Keratinocyte (primary cell): ENCODE results near the gene CUX1. TPM values are rescaled to one million over a fixed set of nuclear protein-coding genes. Genes with fewer than 3 reads are reported as not detected.
A peak's percentile ranks its signal among the peaks of the same experiment; 100 is the strongest.

Experiments
- DNase-seq: peaks from one replicate; pipeline ENCODE4 v3.0.0-alpha.2; 2011; ENCODE audit warnings: low read depth, missing footprints, low spot score
- FAIRE-seq: peaks from 2 replicates; lab custom pipeline; 2011; peaks lifted over from hg19 to GRCh38; lab: Jason Lieb, UNC
- H2AFZ ChIP-seq: 2 replicates; pipeline ENCODE4 v1.6.0; 2012; ENCODE audit warnings: low read length, control low read depth, inconsistent platforms; ENCODE audit not compliant: control insufficient read depth
- H3K27ac ChIP-seq: 2 replicates; pipeline ENCODE4 v1.5.1; 2011; ENCODE audit warnings: low read length; ENCODE audit not compliant: control insufficient read depth, insufficient read depth
- H3K27me3 ChIP-seq: 3 replicates; pipeline ENCODE4 v1.6.0; 2011; ENCODE audit warnings: low read length; ENCODE audit not compliant: control insufficient read depth, insufficient read depth; ENCODE audit errors: extremely low read depth
- H3K36me3 ChIP-seq, 2 experiments: 2 replicates in 1 of 2; 3 replicates in 1 of 2; pipeline ENCODE4 v1.5.1; 2011; ENCODE audit warnings: low read length in 2 of 2, mild to moderate bottlenecking in 1 of 2; ENCODE audit not compliant: control insufficient read depth in 2 of 2, insufficient read depth in 2 of 2; ENCODE audit errors: extremely low read depth in 1 of 2
- H3K4me1 ChIP-seq: 3 replicates; pipeline ENCODE4 v1.5.1; 2011; ENCODE audit warnings: low read length; ENCODE audit not compliant: control insufficient read depth, insufficient read depth; ENCODE audit errors: extremely low read depth
- H3K4me2 ChIP-seq: 3 replicates; pipeline ENCODE4 v1.6.0; 2011; ENCODE audit warnings: low read depth, low read length; ENCODE audit not compliant: control insufficient read depth, insufficient read depth; ENCODE audit errors: extremely low read depth
- H3K4me3 ChIP-seq, 3 experiments: fragments of 200-600 bp in 1 of 3; sonication (generic) in 1 of 3; 2 replicates in 2 of 3; 3 replicates in 1 of 3; pipeline ENCODE4 v1.5.1; 2011 to 2016; ENCODE audit warnings: low read length in 3 of 3, mild to moderate bottlenecking in 3 of 3, control low read depth in 2 of 3, inconsistent platforms in 1 of 3, low read depth in 1 of 3, mixed read lengths in 1 of 3, mixed run types in 1 of 3, moderate library complexity in 1 of 3; ENCODE audit not compliant: control insufficient read depth in 2 of 3, insufficient read depth in 2 of 3; ENCODE audit errors: extremely low read depth in 1 of 3
- H3K79me2 ChIP-seq: 2 replicates; pipeline ENCODE4 v1.6.0; 2012; ENCODE audit warnings: low read length; ENCODE audit not compliant: control insufficient read depth, insufficient read depth
- H3K9ac ChIP-seq: 3 replicates; pipeline ENCODE4 v1.6.0; 2011; ENCODE audit warnings: low read length; ENCODE audit not compliant: control insufficient read depth, insufficient read depth; ENCODE audit errors: extremely low read depth
- H3K9me1 ChIP-seq: 3 replicates; pipeline ENCODE4 v1.6.0; 2011; ENCODE audit warnings: low read length; ENCODE audit not compliant: control insufficient read depth, insufficient read depth; ENCODE audit errors: extremely low read depth
- H3K9me3 ChIP-seq: 2 replicates; pipeline ENCODE4 v1.5.1; 2012; ENCODE audit warnings: low read depth, low read length; ENCODE audit not compliant: control insufficient read depth
- H4K20me1 ChIP-seq: 3 replicates; pipeline ENCODE4 v1.6.0; 2011; ENCODE audit warnings: low read length; ENCODE audit not compliant: control insufficient read depth, insufficient read depth; ENCODE audit errors: extremely low read depth
- CTCF ChIP-seq, 3 experiments: IDR thresholded peaks in 1 of 3; conservative IDR thresholded peaks in 1 of 3; optimal IDR thresholded peaks in 1 of 3; 2 replicates in 2 of 3; 3 replicates in 1 of 3; pipeline versions ENCODE3 to v1.5.1; 2011; ENCODE audit warnings: low read length in 3 of 3, mild to moderate bottlenecking in 3 of 3, moderate library complexity in 2 of 3, control low read depth in 1 of 3, inconsistent platforms in 1 of 3; ENCODE audit not compliant: insufficient read depth in 2 of 3; ENCODE audit errors: extremely low read depth in 1 of 3
- EZH2 ChIP-seq: IDR thresholded peaks from one replicate; pipeline ENCODE4 v1.6.1; 2012; ENCODE audit warnings: inconsistent platforms, mild to moderate bottlenecking, low read length, moderate library complexity
- dilution Hi-C: fragments of 300-500 bp; cut with MboI; formaldehyde crosslinking; loops from one replicate; pipeline ENCODE4 v1.7.0; 2020; ENCODE audit warnings: low sequenced_read_pairs; ENCODE audit not compliant: extremely low pct_ligation_motif_present
- polyA plus RNA-seq, 5 experiments: library from polyadenylated mRNA; depleted of rRNA in 3 of 5; stranded (reverse) in 3 of 5; stranded (forward) in 1 of 5; unstranded in 1 of 5; fragments of >200 nt; gene quantifications; 1 replicate in 1 of 5; 2 replicates in 3 of 5; 3 replicates in 1 of 5; pipeline versions ENCODE4 v1.2.1 to v1.2.3, GENCODE V29; 2011 to 2012; ENCODE audit warnings: missing spikeins in 2 of 5, low read depth in 1 of 5, low replicate concordance in 1 of 5

Gene CUX1
- polyA plus RNA-seq, 1 donor (not counting 4 experiments of a cell fraction or from before 2014, with no cell fraction given) = 18.3 TPM

GRCh38 chr7:101936611-101937231, 119.3 kb downstream of the CUX1 start:
- no peak for FAIRE-seq
- H3K9me3 ChIP-seq = no peaks in the 10 kb centered on the region
- no peaks in the 10 kb centered on the region for H3K9me1 ChIP-seq
- dilution Hi-C loops = no loop called here
- peak overlapping the region; percentile 56 for H2AFZ ChIP-seq
- peak overlapping the region; percentile 67 for H3K4me2 ChIP-seq
- peaks cover 0 to 1% of the 10 kb centered on the region in 2 experiments for H3K36me3 ChIP-seq
- H3K9ac ChIP-seq = peak overlapping the region; percentile 44
- peaks cover 3% of the 10 kb centered on the region for H4K20me1 ChIP-seq
- H3K27ac ChIP-seq = no peak overlapping the region
- TF ChIP-seq EZH2 (no peak), CTCF (optimal IDR thresholded peaks at IDR 0.05 in 1 of 3, IDR thresholded peaks at IDR 0.05 in 1 of 3, conservative IDR thresholded peaks at IDR 0.05 in 1 of 3; ENCODE audit: extremely low read depth in 1 of 3, insufficient read depth in 2 of 3, low read length in 3 of 3) (no peak)
- no peaks in the 10 kb centered on the region for H3K79me2 ChIP-seq
- H3K4me3 ChIP-seq = no peak overlapping the region
- DNase-seq = no peak
- no peaks in the 10 kb centered on the region for H3K27me3 ChIP-seq
- peaks cover 24% of the 10 kb centered on the region for H3K4me1 ChIP-seq

- H3K27ac ChIP-seq = no peak overlapping the region
- dilution Hi-C loops = no loop called here
- H3K27me3 ChIP-seq = no peaks in the 10 kb centered on the region
- no peaks in the 10 kb centered on the region for H3K9me3 ChIP-seq
- no peaks in the 10 kb centered on the region for H3K79me2 ChIP-seq
- H3K9me1 ChIP-seq = no peaks in the 10 kb centered on the region
- H3K4me1 ChIP-seq = peaks cover 36% of the 10 kb centered on the region
- no peak overlapping the region for H3K4me2 ChIP-seq
- H3K36me3 ChIP-seq = peaks cover 0 to 1% of the 10 kb centered on the region in 2 experiments
- FAIRE-seq = no peak
- H3K4me3 ChIP-seq = no peak overlapping the region
- no peak for DNase-seq
- H2AFZ ChIP-seq = no peak overlapping the region
- TF ChIP-seq CTCF (optimal IDR thresholded peaks at IDR 0.05 in 1 of 3, IDR thresholded peaks at IDR 0.05 in 1 of 3, conservative IDR thresholded peaks at IDR 0.05 in 1 of 3; ENCODE audit: extremely low read depth in 1 of 3, insufficient read depth in 2 of 3, low read length in 3 of 3) = no peak
- TF ChIP-seq EZH2 = no peak
- no peak overlapping the region for H3K9ac ChIP-seq
- peaks cover 3% of the 10 kb centered on the region for H4K20me1 ChIP-seq
Observed at GRCh38 chr7:101937717-101938514, 120.5 kb downstream of the CUX1 start.
